GM21786 (cell line): ENCODE measurements around the gene CLVS2.

Experiments
- ATAC-seq: cut with Tn5 transposase; IDR thresholded peaks from one replicate; pipeline ENCODE4 v1.9.1; 2021; ENCODE audit not compliant: unreplicated experiment

CLVS2 gene

DNA sequence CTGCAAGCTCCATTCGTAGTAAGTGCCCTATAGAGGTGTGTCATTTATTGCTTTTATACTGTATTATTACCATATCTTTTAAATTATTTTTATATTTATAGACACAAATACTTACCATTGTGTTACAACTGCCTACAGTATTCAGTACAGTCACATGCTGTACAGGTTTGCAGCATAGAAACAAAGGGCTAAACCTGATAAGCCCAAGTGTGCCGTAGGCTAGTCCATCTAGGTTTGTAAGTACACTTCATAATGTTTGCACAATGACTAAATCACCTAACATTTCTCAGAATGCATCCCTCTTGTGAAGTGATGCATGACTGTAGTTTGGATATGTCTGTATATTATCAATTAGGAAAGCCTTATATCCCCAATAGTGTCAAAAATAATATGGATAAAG, 122.8 kb downstream of the CLVS2 start:
- no peak for ATAC-seq
